ENCODE results near the gene MAP3K3. TPM values are rescaled to one million over a fixed set of nuclear protein-coding genes. Genes with fewer than 3 reads are reported as not detected.

The MAP3K3 gene
- total and polyA plus RNA-seq, 8 donors: 41.3 to 58.3 (median 43.7) TPM

DNA sequence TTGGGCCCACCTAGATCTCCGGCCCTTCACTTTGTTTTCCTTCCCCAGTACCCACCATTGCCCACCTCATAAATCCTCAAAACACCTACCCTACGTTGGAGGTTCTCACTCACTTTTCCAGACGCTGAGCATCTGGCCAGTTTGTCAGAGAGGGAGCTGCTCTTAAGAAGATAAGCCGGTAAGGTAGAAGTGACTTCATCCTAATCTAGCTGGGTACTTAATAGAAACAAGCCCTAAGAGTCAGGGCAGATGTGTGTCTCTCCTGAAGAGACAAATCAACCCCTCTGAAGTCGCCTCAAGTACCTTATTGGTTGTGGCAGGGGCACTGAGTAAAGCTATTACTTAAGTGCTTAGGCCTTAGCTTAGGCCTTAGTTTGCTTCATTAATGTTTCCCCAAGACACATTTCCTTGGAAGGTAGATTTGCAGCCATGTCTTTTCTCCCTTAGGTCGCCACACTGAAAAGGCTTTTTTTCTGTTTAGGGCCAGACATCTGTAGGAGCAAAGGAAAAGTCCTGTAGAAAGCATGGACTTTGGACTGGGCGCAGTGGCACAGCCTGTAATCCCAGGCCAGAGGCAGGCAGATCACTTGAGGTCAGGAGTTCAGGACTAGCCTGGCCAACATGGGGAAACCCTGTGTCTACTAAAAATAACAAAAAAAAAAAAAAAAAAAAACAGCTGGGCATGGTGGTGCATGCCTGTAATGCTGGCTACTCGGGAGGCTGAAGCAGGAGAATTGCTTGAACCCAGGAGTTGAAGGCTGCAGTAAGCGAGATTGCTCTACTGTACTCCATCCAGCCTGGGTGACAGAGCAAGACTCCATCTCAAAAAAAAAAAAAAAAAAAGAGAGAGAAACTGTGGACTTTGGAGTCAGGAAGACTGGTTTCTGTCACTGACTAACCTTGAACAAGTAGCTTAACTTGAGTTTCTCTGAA, 20.5 kb upstream of the MAP3K3 start:
- TF ChIP-seq, protein P1, sequence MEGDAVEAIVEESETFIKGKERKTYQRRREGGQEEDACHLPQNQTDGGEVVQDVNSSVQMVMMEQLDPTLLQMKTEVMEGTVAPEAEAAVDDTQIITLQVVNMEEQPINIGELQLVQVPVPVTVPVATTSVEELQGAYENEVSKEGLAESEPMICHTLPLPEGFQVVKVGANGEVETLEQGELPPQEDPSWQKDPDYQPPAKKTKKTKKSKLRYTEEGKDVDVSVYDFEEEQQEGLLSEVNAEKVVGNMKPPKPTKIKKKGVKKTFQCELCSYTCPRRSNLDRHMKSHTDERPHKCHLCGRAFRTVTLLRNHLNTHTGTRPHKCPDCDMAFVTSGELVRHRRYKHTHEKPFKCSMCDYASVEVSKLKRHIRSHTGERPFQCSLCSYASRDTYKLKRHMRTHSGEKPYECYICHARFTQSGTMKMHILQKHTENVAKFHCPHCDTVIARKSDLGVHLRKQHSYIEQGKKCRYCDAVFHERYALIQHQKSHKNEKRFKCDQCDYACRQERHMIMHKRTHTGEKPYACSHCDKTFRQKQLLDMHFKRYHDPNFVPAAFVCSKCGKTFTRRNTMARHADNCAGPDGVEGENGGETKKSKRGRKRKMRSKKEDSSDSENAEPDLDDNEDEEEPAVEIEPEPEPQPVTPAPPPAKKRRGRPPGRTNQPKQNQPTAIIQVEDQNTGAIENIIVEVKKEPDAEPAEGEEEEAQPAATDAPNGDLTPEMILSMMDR (IDR thresholded peaks at IDR 0.05): no peak
- peak overlapping the region in 1 of 2 donors; percentile 83 for H3K27ac ChIP-seq
- H3K4me3 ChIP-seq: peak overlapping the region; percentile 83 to 91
- peak; percentile 5 for ATAC-seq
- intact Hi-C loops (cut with DNase I): no loop called here
- no peaks in the 10 kb centered on the region for H3K9me3 ChIP-seq
- no peaks in the 10 kb centered on the region for H3K27me3 ChIP-seq
- peaks cover 0 to 24% of the 10 kb centered on the region in 2 donors for H3K36me3 ChIP-seq
- DNase-seq: no peak
- peaks cover 0 to 22% of the 10 kb centered on the region in 2 donors for H3K4me1 ChIP-seq

DNA sequence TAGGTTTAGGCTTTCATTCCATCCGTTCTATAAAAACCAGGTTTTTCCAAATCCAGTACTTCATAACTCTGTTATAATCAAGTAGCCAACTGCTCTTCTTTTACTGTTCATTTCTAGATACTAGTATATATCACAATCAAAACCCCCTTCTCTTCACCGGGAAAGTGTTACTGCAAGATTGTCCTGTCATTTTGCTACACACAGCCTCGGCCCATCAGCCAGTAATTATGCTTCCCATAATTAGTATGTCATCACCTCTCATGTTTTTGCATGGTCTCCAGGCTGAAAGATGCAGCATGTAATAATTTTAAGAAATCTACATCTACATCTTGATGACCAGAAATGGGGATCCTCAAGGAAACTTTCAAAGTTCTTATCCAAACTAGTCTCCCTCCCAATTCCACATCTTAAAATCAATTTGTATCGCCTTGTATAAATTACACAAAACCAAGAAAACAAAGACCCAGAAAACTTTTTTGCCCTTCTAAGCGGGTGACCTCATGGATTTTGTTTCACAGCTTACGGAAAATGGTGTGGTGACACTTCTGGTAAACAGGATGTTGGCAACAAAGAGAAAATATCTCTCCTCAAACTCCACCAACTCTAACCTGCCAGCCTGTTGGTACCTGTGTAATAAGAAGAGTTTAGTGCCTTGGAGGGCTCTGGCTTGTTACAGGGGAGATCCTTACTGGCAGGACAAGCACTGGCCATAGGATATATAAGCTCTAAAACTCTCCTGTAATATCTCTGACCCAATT, 12.2 kb upstream of the MAP3K3 start:
- DNase-seq (no peak), ATAC-seq (no peak)
- intact Hi-C loops (cut with DNase I): loop anchor here (5.0 to 10.0 kb wide), 2 partner anchors 183 to 185 kb away; no protein-coding TSS in a partner anchor
- H3K4me3 ChIP-seq: no peak overlapping the region
- no peaks in the 10 kb centered on the region for H3K9me3 ChIP-seq
- no peak overlapping the region for H3K27ac ChIP-seq
- TF ChIP-seq, protein P1 (IDR thresholded peaks at IDR 0.05): no peak
- H3K4me1 ChIP-seq: no peaks in the 10 kb centered on the region
- H3K27me3 ChIP-seq: no peaks in the 10 kb centered on the region
- H3K36me3 ChIP-seq: peaks cover 0 to 50% of the 10 kb centered on the region in 2 donors

DNA sequence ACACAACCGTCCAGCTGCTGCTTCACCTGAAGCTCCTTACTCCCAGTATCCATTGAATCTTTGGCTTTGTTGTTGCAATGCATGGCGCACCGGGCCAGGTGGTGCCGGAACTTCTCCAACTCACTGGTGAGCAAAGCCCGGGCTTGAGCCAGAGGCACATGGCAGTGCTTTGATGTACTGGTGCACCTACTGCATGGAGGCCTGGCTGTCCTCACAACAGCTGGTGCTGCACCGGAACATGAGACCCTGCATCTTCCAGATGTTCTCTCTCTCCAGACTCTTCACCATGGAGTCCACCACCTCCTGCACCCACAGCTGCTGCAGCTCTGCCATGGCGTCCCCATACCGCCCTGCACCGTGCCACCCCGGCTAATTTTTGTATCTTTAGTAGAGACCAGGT, 11.4 kb upstream of the MAP3K3 start:
- H3K27ac ChIP-seq: peak overlapping the region in 1 of 2 donors; percentile 8
- H3K9me3 ChIP-seq: no peaks in the 10 kb centered on the region
- intact Hi-C loops (cut with DNase I): loop anchor here in 1 of 2 donors (10.0 kb wide), 1 partner anchor 186 kb away; no protein-coding TSS in a partner anchor
- H3K36me3 ChIP-seq: peaks cover 0 to 41% of the 10 kb centered on the region in 2 donors
- TF ChIP-seq, protein P1 (IDR thresholded peaks at IDR 0.05): no peak
- no peak overlapping the region for H3K4me3 ChIP-seq
- no peak for ATAC-seq
- DNase-seq: no peak
- no peaks in the 10 kb centered on the region for H3K27me3 ChIP-seq
- no peaks in the 10 kb centered on the region for H3K4me1 ChIP-seq

DNA sequence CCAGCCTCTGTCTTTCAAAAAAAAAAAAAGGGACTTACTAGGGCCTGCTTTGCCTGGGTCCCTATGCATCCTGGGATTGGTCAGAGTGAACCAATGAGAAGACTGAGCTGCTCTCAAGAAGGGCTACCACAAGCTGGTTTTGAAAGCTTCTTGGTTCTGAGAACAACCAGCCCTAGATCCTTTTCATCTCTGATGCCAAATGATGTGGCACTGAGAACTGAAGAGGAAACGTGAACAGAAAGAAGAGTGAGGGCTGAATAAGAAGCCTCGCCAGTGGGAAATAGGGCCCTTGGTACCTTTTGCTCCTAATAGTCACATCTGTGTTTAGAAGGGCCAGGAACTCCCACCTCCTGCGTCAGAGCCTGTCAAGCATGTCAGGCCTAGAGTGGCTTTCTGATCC, 10.9 kb upstream of the MAP3K3 start:
- DNase-seq: no peak
- peak overlapping the region in 1 of 2 donors; percentile 8 for H3K27ac ChIP-seq
- H3K4me3 ChIP-seq: no peak overlapping the region
- H3K36me3 ChIP-seq: peaks cover 0 to 36% of the 10 kb centered on the region in 2 donors
- no peaks in the 10 kb centered on the region for H3K27me3 ChIP-seq
- TF ChIP-seq, protein P1 (IDR thresholded peaks at IDR 0.05): no peak
- H3K9me3 ChIP-seq: no peaks in the 10 kb centered on the region
- no peaks in the 10 kb centered on the region for H3K4me1 ChIP-seq
- intact Hi-C loops (cut with DNase I): loop anchor here in 1 of 2 donors (10.0 kb wide), 1 partner anchor 187 kb away; no protein-coding TSS in a partner anchor
- no peak for ATAC-seq

Measured in left lung (tissue), 10 donors.